ENCODE results near the gene TRPV3. TPM values are rescaled to one million over a fixed set of nuclear protein-coding genes. Genes with fewer than 3 reads are reported as not detected.
"Not testable (repeated sequence)": the region's sequence is repeated elsewhere in the genome, so short reads cannot be mapped to it uniquely, and the experiment has no call there.

TRPV3 gene
- total RNA-seq, 2 experiments from 2014 or later, result 0.69 to 0.79 TPM

GRCh38 chr17:3479988-3480387 lies 77.6 kb downstream of the TRPV3 start:
- Mint-ChIP-seq H3K9me3 (no peaks in the 10 kb centered on the region), H3K36me3 (no peaks in the 10 kb centered on the region), H3K4me3 (no peak overlapping the region), H3K27me3 (peaks cover 6% of the 10 kb centered on the region), H3K4me1 (peaks cover 4% of the 10 kb centered on the region), H3K27ac (no peak overlapping the region)
- DNase-seq (no peak), ATAC-seq (ENCODE audit: low read depth) (no peak)
- POLR2A ChIA-PET, result no interaction called here

GRCh38 chr17:3475812-3476610 lies 81.6 kb downstream of the TRPV3 start, which contains the start of gene ASPA:
Gene ASPA, plus strand, starts transcription at chr17:3475997. Its CDS starts 163 bp downstream, at chr17:3476160.
- no peaks in the 10 kb centered on the region for H3K36me3 Mint-ChIP-seq
- peak within 1 kb of the TSS; percentile 65 for H3K4me3 Mint-ChIP-seq
- H3K4me1 Mint-ChIP-seq, result peaks cover 4% of the 10 kb centered on the region
- ATAC-seq (ENCODE audit: low read depth) (no peak), DNase-seq (no peak)
- POLR2A ChIA-PET, result no interaction called here
- no peak within 1 kb of the TSS for H3K27ac Mint-ChIP-seq
- H3K9me3 Mint-ChIP-seq, result no peaks in the 10 kb centered on the region
- peaks cover 2% of the 10 kb centered on the region for H3K27me3 Mint-ChIP-seq

GRCh38 chr17:3475251-3475685 lies 82.3 kb downstream of the TRPV3 start:
- no peak for DNase-seq
- H3K9me3 Mint-ChIP-seq, result no peaks in the 10 kb centered on the region
- no peak for ATAC-seq (ENCODE audit: low read depth)
- H3K27ac Mint-ChIP-seq, result no peak overlapping the region
- H3K4me1 Mint-ChIP-seq, result peaks cover 4% of the 10 kb centered on the region
- POLR2A ChIA-PET, result no interaction called here
- H3K27me3 Mint-ChIP-seq, result peaks cover 2% of the 10 kb centered on the region
- no peak overlapping the region for H3K4me3 Mint-ChIP-seq
- H3K36me3 Mint-ChIP-seq, result no peaks in the 10 kb centered on the region

- no peak for ATAC-seq (ENCODE audit: low read depth)
- no peaks in the 10 kb centered on the region for H3K36me3 Mint-ChIP-seq
- no peak overlapping the region for H3K27ac Mint-ChIP-seq
- peaks cover 2% of the 10 kb centered on the region for H3K27me3 Mint-ChIP-seq
- no peak for DNase-seq
- H3K4me3 Mint-ChIP-seq, result no peak overlapping the region
- POLR2A ChIA-PET, result no interaction called here
- no peaks in the 10 kb centered on the region for H3K9me3 Mint-ChIP-seq
- peaks cover 4% of the 10 kb centered on the region for H3K4me1 Mint-ChIP-seq
These were observed 83.4 kb downstream of the TRPV3 start for GRCh38 chr17:3474212-3474611.

- no peak for ATAC-seq (ENCODE audit: low read depth)
- Mint-ChIP-seq H3K36me3 (no peaks in the 10 kb centered on the region), H3K27ac (no peak overlapping the region), H3K9me3 (no peaks in the 10 kb centered on the region), H3K27me3 (peaks cover 3% of the 10 kb centered on the region), H3K4me1 (peaks cover 4% of the 10 kb centered on the region), H3K4me3 (no peak overlapping the region)
- DNase-seq, result no peak
- POLR2A ChIA-PET, result no interaction called here
These were observed 85.5 kb downstream of the TRPV3 start for GRCh38 chr17:3472137-3472536.

- Mint-ChIP-seq H3K9me3 (no peaks in the 10 kb centered on the region), H3K27me3 (peaks cover 3% of the 10 kb centered on the region), H3K4me3 (no peak within 1 kb of the TSS), H3K27ac (no peak within 1 kb of the TSS), H3K36me3 (no peaks in the 10 kb centered on the region), H3K4me1 (peaks cover 4% of the 10 kb centered on the region)
- DNase-seq (no peak), ATAC-seq (ENCODE audit: low read depth) (no peak)
- POLR2A ChIA-PET, result no interaction called here
These were observed 86.0 kb downstream of the TRPV3 start, which contains the start of gene SPATA22 for GRCh38 chr17:3471599-3471998. Gene SPATA22, minus strand, starts transcription at chr17:3471819. Its CDS starts 2,494 bp downstream, at chr17:3469325.

GRCh38 chr17:3469529-3469928 lies 88.1 kb downstream of the TRPV3 start:
- POLR2A ChIA-PET, result no interaction called here
- Mint-ChIP-seq H3K4me3 (no peak overlapping the region), H3K27me3 (peaks cover 9% of the 10 kb centered on the region), H3K36me3 (no peaks in the 10 kb centered on the region), H3K4me1 (no peaks in the 10 kb centered on the region), H3K9me3 (no peaks in the 10 kb centered on the region), H3K27ac (no peak overlapping the region)
- DNase-seq (no peak), ATAC-seq (ENCODE audit: low read depth) (no peak)

- DNase-seq; H3K27me3 Mint-ChIP-seq; ATAC-seq (ENCODE audit: low read depth); H3K27ac Mint-ChIP-seq; H3K36me3 Mint-ChIP-seq; H3K4me1 Mint-ChIP-seq; H3K9me3 Mint-ChIP-seq; POLR2A ChIA-PET; H3K4me3 Mint-ChIP-seq: not testable (repeated sequence)
These were observed 91.3 kb downstream of the TRPV3 start for GRCh38 chr17:3466355-3466754.

Other genes starting within 250 kb of the TRPV3 start
- 1 to 10 TPM; 3.3 to 3.9 TPM for gene OR3A2, start 171.5 kb downstream of the TRPV3 start, total RNA-seq
- not detected for gene OR1E1, start 159.4 kb downstream of the TRPV3 start, total RNA-seq
- not detected for gene OR3A3, start 146.4 kb downstream of the TRPV3 start, total RNA-seq
- gene OR1E2, start 124.0 kb downstream of the TRPV3 start, total RNA-seq, result not detected
- under 1 TPM; 0.28 to 0.96 TPM for gene SPATA22, start 86.0 kb downstream of the TRPV3 start, total RNA-seq
- gene ASPA, start 81.8 kb downstream of the TRPV3 start, total RNA-seq, result not detected
- 1 to 10 TPM; 4.5 to 5.7 TPM for gene TRPV1, start 51.6 kb upstream of the TRPV3 start, total RNA-seq
- gene SHPK, start 78.4 kb upstream of the TRPV3 start, total RNA-seq, result 10 to 100 TPM; 11.8 to 12.2 TPM
- gene CTNS, start 78.9 kb upstream of the TRPV3 start, total RNA-seq, result 10 to 100 TPM in 1 of 2 experiments, 1 to 10 TPM in 1; 8.5 to 10.0 TPM
- 10 to 100 TPM; 18.5 to 18.8 TPM for gene TAX1BP3, start 110.8 kb upstream of the TRPV3 start, total RNA-seq
- gene EMC6, start 111.0 kb upstream of the TRPV3 start, total RNA-seq, result 10 to 100 TPM; 31.1 to 34.6 TPM
- gene P2RX5, start 138.3 kb upstream of the TRPV3 start, total RNA-seq, result 10 to 100 TPM; 17.2 to 19.0 TPM
- 10 to 100 TPM; 17.5 to 21.4 TPM for gene HASPIN, start 166.1 kb upstream of the TRPV3 start, total RNA-seq
- 10 to 100 TPM; 48.1 to 52.0 TPM for gene ITGAE, start 243.4 kb upstream of the TRPV3 start, total RNA-seq